CD4-positive, alpha-beta T cell treated with Interferon alpha-2 for 1 hour (primary cell): Measurements from ENCODE around the gene RBM24.
A peak's percentile ranks its signal among the peaks of the same experiment; 100 is the strongest.

Experiments
- DNase-seq, 2 donors: peaks; one replicate each; pipeline ENCODE4 v3.0.0-alpha.2; 2020 to 2022

Gene RBM24

DNA sequence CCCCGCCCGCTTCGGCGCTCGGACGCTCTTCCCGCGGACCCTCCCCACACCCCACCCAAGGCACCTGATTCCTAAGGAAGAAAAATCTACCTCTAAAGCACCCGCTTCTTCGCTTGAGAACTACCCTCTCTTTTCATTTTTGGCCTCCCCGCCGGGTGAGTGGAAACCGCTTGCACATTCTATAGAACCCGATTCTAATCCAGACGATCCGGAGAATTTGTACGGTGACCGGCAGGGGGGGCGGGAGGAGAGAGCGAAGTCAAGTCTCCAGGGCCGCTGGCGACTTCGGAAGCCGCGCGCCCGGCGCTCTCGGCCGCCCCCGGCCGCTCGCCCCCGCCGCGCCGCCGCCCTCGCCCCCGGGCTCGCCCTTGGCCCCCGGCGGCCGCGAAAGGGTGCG lies at the start of gene RBM24:
RBM24 (plus strand) TSS at position 262 of the 397 bp plus-strand sequence. CDS start 221 bp downstream, outside the sequence.
- DNase-seq, result peak in 1 of 2 donors; percentile 12

DNA sequence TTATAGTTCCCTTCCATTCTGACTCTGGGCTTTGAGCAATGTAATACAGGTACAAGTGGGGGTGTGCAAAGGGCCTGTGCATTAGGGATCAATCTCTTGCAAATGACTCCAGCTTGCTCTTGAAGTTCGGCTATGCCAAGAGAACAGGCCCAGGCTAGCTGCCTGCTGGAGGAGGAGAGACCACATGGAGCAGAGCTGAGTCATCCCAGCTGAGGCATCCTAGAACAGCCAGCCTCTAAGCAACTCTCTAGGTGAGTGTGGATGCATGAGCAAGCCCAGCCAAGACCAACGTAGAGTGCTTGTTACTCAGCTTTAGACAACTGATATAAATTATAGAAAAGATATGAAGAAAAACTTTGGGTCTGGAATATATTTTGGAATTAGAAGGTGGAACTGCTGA lies 47.6 kb upstream of the RBM24 start:
- no peak for DNase-seq

DNA sequence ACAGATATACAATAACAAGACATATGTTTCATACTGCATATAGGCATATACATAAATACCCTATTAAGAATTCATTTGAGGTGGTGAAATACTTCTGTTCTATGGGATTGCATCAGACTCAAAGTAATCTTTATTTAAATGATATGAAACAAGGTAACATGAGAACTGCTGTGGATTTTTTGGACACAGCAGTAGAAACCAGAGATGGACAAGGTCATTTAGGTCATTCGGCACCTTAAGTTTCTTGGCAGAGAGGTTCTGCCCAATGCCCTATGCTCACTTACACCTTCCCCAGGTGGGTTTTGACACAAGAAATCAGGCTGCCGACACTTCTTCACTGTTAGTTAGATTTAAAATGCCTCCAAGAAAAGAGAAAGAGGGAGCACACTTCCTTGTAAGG lies 43.9 kb upstream of the RBM24 start:
- no peak for DNase-seq

DNA sequence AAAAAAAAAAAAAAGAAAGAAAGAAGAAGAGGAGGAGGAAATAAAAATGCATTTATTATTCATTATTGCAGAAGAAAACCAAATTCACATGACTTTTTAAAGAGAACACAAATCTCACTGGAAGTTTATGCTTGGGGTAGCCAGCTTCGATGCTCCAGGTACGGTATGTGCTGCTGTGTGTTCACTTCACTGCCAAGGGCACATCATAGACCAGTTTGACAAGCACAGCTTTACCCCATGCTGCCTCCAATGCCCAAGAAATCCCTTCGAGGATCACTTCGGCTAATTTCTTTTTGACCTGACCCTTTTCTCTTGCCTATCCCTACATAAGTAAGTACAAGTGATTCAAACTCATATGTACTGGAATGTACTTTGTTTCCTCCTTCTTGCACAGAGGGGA lies 41.9 kb upstream of the RBM24 start:
- no peak for DNase-seq

DNA sequence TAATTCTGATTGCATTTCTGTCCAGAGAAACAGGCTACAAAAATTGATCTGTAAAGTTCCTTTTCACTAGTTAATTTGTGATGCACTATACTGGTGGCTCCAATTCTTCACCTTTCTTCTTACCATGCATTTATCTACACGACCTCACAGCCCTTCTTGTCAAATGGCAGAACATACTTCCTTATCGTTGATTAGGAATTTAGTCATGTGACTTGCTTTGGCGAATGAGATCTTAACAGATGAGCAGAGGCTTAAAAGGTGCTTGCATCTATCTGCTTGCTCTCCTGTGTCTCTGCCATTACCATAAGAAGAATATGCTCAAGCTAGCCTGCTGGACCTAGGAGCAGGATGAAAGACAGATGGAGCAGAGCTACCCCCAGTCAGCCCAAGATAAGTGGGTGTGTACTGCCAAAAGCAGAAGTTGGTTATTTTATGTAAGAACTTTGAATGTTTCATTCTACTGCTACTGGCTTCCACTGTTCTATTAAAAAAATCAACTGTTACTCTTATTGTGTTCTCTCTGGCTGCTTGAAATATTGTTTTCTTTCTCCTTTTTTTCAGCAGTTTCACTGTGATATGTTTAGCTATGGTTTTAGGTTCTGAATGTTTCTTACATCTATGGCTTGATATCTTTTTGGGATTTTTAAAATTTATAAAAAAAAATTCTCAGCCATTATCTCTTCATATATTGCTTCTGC lies 40.2 kb upstream of the RBM24 start:
- DNase-seq, result no peak

DNA sequence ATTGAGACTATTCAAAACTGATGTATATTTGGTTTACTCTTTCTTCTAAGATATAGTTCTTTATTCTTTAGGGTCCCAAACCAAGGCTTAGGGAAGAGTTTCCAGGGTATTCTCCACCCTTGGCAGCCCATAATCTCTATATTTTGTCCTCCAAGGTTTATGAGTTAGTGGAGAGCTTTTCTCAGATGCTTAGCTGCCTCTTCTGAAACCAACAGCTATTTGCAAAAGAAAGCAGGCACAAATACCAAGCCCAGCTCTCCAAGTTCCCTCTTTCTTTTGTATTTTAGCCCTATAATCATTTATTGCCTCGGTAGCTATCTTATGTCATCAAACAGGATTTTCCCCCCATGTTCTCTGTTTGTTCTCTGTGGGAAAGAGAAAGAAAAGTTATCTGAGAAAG lies 39.1 kb upstream of the RBM24 start:
- no peak for DNase-seq

DNA sequence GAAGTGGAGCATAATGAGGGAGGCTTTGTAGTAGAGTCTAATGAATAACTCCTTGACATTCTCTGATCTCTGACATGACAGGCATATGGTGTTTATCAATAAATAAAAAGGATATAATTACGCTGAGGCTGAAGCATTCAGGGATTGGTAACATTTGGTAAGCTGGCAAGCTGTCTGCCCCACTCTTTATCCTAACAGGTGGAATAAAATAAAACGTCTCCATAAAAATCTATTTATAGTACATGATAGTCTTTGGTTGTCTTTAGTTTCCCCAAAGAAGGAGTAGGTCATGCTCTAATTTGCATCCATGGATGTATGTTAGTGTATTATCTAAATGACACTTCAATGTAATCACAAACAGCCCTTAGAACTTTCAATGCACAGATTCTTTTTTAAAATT lies 30.9 kb upstream of the RBM24 start:
- no peak for DNase-seq

DNA sequence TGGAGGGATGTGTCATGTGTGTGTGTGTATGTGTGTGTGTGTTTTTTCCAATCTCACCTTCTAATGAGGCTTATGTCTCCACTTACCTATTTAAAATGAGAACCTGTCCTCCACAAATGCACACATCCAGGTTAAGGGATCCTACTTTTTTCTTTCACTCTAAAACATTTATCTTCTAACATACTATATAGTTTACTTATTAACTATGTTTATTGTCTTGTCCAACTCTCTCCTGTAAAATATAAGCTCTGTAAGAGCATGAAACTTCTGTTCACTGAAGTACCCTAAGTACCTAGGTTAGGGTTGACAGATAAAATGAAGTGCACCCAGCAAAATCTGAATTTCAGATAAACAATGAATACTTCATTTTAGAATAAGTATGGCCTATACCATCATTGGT lies 29.2 kb upstream of the RBM24 start:
- DNase-seq, result no peak

DNA sequence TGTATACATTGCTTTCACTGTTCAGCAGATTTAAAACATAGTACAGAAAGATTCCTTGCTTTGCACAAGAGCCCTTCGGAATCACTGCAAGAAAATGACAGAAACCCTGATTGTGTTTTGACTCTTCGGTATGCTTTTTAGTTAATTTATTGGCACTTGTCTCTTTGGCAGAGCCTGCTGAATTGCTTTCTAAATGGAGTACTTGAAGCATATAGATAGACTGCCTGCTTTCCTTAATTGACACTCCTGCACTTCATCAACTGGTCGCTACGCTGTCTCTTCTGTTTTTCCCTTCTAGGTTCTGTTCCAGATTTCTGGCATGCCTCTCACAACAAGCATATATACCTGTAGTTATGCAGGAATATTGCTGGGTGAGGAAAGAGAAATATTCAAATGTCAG lies 22.4 kb upstream of the RBM24 start:
- DNase-seq, result no peak

DNA sequence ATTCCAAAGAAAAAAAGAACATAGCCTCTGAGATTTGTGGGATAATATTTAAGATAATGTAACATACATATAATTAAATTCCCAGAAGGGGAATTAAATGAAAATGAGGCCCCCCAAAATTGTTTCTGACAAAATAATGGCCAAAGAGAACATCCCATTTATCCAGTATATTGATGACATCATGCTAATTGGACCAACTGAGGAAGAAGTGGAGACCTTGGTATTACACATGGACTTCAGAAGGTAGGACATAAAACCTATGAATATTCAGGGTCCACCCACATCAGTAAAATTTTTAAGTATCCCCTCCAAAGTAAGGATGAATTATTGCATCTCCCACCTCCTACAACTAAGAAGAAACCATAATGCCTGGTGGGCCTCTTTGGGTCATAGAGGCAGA lies 15.6 kb upstream of the RBM24 start:
- no peak for DNase-seq

DNA sequence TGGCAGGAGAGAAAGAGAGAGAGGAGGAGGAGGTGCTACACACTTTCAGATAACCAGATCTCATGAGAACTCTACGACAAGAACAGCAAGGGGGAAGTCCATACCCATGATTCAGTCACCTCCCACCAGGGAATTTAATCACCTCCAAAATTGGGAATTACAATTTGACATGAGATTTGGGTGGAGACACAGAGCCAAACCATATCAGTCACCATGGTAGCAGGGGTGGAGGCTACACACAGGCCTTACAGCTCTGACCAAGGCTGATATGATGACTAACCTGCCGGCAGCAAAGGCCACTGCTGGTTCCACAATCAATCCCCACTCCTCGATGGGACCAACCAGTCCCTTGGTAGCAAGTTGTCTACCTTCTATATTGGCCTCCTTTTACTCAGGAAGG lies 13.6 kb upstream of the RBM24 start:
- no peak for DNase-seq

DNA sequence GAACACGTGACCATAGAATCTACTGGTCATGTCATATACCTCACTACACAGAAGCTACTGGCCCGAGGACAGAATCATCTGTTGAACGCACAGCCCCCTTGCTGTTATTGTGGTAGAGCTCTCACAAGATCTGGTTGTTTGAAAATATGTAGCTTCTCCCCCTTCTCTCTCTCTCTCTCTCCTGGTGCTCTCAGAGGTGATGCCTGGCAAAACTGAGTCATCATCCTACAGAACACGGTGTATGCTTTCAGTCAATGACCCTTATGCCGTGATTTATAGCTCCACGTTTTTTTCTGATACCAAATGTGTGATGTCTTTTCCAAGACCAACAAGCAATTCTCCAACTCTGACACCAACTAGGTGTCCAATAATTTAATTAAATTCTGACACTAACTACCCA lies 13.0 kb upstream of the RBM24 start:
- DNase-seq, result no peak

DNA sequence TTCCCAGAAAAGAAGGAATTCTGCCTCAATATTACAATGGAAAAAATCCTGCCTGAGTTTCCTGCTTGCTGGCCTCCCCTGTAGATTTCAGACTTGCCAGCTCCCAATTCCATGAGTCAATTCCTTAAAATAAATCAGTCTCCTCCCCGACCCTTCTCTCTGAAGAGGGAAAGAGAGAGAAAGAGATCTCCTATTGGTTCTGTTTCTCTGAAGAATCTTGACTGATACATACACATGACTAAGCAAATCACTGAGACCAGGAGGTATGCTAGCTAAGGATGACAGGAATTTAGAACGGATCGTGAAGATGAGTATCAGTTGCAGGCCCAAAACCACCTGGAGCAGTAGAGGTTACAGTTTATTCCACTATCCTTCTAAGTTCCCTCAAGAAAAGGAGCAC lies 11.3 kb upstream of the RBM24 start:
- DNase-seq, result no peak

DNA sequence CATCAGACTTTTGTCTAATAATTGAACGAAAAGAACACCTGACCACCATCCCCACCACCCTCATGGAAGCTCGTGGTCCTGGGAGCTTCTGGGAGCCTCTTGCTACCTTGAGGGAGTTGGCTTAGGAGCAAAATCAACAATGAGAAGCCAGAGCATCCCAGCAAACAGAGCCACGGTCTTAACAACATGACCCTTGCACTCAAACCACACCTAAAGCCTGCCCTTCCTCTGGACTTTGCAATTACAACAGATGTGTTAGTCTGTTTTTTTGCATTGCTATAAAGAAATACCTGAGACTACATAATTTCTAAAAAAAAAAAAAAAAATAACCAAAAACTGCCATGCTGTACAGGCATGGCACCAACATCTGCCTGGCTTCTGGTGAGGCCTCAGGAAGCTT lies 9.5 kb upstream of the RBM24 start:
- DNase-seq, result no peak

DNA sequence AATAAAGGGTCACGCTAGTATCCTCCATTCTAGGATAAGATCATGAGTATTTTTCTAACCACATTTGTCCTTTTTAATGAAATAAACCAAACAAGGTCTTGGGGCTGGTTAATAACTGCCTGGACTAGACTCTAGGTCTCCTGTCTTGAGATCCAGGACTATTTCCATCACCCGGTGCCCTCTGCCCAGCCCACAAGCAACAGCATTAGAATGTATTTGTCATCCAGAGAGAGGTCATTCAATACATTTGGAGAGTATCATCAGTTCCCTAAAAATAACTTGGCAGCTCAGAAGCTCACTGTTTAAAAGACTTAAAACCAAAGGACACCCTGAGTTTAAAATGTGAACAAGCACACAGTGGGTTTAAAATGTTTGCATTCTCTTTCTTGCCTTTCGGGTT lies 4.4 kb upstream of the RBM24 start:
- no peak for DNase-seq

DNA sequence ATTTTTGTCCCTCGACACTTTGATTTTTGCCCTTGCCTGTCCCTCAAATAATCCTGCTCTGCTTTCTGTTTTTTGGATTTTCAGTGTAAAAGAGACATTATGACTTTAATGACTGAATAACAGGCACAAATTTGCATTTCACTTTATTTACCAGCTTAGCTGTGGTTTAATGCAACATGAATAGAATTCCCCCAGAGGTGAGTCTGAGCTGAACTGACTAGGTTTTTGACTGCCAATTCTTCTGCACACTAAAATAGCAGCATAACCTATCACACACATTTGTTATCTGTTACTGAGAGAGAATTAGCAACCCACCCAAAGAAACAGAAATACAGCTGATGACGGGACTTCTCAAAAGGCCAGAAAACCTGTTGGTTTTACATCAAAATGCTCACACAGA lies 3.9 kb upstream of the RBM24 start:
- DNase-seq, result no peak

DNA sequence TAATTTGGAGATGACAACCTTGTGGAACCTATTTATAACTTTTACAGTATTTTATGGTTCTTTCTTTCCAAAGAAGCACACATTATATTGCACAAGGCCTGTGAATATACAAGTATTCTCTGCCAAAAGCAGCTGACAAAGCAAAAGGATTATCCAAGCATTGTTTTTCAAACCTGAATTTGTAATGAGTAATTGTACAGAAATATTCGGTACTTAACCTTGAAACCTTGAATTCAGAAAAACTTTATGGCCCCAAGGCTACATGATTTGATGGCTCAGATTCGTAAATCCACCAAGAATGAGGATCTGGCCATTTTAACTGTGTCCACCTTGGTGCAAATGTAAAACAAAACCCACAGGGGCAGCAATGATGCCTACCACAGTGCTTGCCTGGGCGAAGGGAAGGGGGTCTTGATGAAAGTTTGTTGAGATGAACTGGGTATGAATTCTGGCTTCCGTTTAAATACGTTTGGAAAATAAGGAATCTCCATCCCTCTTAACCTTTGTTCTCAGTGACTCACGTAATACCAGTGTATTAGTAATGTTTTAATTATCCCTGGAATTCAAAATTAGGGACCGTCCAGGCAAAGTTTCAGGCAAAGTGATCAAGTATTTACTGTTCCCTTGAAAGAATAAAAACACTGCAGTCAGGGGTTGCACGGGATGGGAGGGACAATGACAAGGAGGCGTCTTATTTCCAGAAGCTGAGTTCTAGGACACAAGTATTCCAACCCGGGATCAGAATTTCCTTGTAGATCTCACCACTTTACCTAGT lies 2.7 kb upstream of the RBM24 start:
- no peak for DNase-seq

DNA sequence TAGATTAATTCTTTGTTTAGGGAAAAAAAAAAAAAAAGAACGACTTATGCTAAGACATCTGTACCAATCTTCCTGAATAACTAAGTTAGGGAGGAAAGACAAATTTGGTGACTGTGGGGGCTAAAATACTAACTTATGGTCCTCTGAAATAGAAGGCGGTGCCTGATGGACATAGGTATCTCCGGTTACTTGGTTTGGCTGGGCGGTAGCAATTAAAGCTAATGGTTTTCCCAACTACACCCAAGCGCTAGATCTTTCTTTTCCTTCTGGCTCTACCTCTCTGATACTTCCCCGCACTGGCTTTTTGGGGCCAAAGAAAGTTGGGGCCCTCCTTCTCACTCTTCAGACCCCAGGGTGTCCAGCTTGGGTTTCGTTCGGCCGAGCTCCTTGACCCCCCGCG lies 1.0 kb upstream of the RBM24 start:
- DNase-seq, result no peak

DNA sequence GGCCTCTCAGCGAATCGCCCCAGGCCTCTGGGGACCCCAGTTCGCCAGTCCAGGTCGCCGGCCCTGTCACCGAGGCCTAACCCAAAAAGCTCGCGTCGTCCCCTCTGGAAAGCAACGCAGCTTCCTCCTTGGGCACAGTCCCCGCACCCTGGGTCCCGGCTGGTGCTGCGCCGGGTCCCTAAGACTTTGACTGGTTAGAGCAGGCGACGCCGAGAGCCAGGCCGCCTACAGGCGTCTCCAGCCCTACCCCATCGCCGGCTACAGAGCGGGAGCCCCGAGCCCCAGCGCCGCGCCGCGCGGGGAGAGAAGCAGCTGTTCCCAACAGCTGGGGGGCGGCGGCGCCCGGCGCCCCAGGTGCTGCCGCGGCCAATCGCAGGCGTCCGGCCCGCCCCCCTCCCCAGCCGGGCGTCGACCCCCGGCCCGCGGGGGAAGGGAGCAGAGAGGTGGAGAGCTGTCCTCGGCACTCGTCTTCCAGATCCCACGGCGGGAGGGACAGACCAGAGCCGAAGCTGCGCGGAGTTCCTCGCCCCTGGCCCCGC lies 540 bp upstream of the RBM24 start:
- DNase-seq, result no peak

DNA sequence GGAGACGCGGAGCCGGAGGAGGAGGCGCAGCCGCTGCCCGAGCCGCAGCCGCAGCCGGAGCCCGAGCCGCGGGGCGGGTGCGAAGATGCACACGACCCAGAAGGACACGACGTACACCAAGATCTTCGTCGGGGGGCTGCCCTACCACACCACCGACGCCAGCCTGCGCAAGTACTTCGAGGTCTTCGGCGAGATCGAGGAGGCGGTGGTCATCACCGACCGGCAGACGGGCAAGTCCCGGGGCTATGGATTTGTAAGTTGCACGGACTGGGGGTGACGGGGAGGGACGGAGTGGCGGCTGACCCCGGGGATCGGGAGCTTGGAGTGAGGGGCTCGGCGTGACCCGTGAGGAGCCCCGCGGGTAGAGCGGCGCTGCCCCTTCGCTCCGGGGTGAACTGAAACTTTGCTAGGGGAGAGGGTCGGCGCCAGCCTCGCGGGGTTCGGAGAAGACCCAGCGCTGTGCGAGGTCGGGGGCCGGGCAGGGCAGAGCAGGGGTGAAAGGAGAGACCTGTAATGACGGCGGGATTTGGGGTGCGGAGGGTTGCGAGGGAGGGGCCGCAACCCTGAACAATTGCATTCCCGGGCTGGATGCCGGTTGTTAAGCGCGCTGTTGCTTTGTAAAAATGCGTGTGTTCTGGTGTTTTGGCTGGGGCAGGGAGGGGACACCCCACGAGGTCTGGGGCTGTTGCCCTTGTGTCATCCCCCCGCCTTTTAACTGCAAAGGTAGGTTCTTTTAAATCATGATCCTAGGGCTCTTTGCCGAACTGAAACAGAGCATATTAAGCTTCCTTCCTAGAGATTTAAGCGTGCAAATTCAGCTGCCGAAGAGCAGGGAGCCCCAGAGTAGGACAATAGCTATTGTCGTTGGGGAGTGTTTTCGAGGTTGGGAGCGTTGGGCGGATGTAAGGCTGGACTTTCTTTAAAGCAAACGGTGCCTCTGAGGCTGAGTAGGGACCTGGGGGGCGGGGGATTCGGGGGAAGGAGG lies 628 bp downstream of the RBM24 start:
- DNase-seq, result no peak

DNA sequence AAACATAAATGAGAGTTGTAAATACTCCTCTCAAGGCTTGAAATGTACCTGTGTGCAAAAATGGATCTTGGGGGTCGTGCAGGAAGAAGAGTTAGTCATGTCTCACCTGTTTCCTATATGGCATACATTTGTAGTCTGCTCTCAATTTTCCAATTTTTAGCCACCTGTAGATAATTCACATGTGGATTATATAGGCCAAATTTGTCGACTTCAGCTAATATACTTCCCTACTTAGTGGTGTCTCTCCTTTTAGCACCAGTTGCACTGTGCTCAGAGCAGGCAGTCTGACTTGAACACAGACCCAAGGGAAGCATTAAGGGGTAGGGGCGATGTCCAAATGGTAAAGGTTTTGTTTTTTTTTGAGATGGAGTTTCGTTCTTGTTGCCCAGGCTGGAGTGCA lies 1.9 kb downstream of the RBM24 start:
- DNase-seq, result no peak

DNA sequence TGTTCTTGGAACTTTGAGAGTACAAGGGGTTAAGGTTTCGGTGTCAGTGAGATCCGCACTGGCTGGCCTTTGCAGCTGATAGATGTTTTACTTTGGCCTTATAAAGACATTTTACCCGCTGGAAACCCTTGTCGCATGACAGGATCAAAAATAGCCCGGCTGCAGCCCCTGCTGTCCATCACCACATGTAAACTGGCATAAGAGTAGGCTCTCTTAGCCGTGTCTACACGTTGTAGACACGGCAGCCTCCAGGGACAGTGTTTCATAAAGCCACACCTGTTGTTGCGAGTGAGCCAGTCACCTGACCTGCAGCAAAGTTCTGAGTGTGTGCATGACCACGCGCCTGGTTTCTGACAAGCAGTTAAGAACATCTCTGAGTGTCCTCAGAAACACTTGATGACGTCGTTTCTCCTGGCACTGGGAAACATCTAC lies 8.5 kb downstream of the RBM24 start:
- DNase-seq, result no peak

DNA sequence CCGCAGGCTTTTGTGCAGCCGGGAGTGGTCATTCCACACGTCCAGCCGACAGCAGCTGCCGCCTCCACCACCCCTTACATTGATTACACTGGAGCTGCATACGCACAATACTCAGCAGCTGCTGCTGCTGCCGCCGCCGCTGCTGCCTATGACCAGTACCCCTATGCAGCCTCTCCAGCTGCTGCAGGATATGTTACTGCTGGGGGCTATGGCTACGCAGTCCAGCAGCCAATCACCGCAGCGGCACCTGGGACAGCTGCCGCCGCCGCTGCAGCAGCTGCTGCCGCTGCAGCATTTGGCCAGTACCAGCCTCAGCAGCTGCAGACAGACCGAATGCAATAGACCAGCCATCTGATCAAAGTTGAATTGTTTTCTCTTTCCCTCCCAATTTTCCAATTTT lies 10.6 kb downstream of the RBM24 start:
- no peak for DNase-seq
